NCI-H146 treated with DMSO at 0.1 percent for 48 hours (cell line): ENCODE measurements around the gene OPN5.

Experiments used
- DNase-seq: peaks from one replicate; lab custom pipeline; 2025; ENCODE audit not compliant: unreplicated experiment; lab: John Stamatoyannopoulos, UW

OPN5 gene

GRCh38 chr6:47787620-47788497 lies 6.0 kb downstream of the OPN5 start:
- peak; percentile 52 for DNase-seq

- no peak for DNase-seq
Measured at GRCh38 chr6:47788498-47788884, 6.7 kb downstream of the OPN5 start.

- peak; percentile 37 for DNase-seq
Measured at GRCh38 chr6:47789553-47789952, 7.7 kb downstream of the OPN5 start.

- DNase-seq, result no peak
Measured at GRCh38 chr6:47792216-47792733, 10.4 kb downstream of the OPN5 start.

GRCh38 chr6:47794577-47795135 lies 12.8 kb downstream of the OPN5 start:
- DNase-seq, result no peak

GRCh38 chr6:47801984-47802383 lies 20.2 kb downstream of the OPN5 start:
- DNase-seq, result no peak

- DNase-seq, result no peak
Measured at GRCh38 chr6:47804821-47805220, 23.0 kb downstream of the OPN5 start.

GRCh38 chr6:47809873-47810272 lies 28.0 kb downstream of the OPN5 start:
- no peak for DNase-seq

GRCh38 chr6:47810885-47811284 lies 29.1 kb downstream of the OPN5 start:
- no peak for DNase-seq

- no peak for DNase-seq
Measured at GRCh38 chr6:47811443-47811842, 29.6 kb downstream of the OPN5 start.

- no peak for DNase-seq
Measured at GRCh38 chr6:47817749-47818148, 35.9 kb downstream of the OPN5 start.

GRCh38 chr6:47819461-47819860 lies 37.6 kb downstream of the OPN5 start:
- no peak for DNase-seq

GRCh38 chr6:47822856-47823554 lies 41.2 kb downstream of the OPN5 start:
- no peak for DNase-seq

- no peak for DNase-seq
Measured at GRCh38 chr6:47832386-47833100, 50.7 kb downstream of the OPN5 start.

GRCh38 chr6:47834196-47834595 lies 52.4 kb downstream of the OPN5 start:
- DNase-seq, result no peak

- DNase-seq, result no peak
Measured at GRCh38 chr6:47836046-47836445, 54.2 kb downstream of the OPN5 start.

- DNase-seq, result no peak
Measured at GRCh38 chr6:47836639-47837038, 54.8 kb downstream of the OPN5 start.

GRCh38 chr6:47839645-47840044 lies 57.8 kb downstream of the OPN5 start:
- no peak for DNase-seq

- DNase-seq, result no peak
Measured at GRCh38 chr6:47844881-47845280, 63.0 kb downstream of the OPN5 start.

- DNase-seq, result no peak
Measured at GRCh38 chr6:47846752-47847151, 64.9 kb downstream of the OPN5 start.

GRCh38 chr6:47851091-47851490 lies 69.3 kb downstream of the OPN5 start:
- DNase-seq, result no peak
